Activated effector memory CD4-positive, alpha-beta T cell treated with anti-CD3 and anti-CD28 coated beads, Interleukin-2, amount 50 U/mL, for 16 hours (primary cell): ENCODE measurements around the gene COX20.
"Not testable (repeated sequence)": the region's sequence is repeated elsewhere in the genome, so short reads cannot be mapped to it uniquely, and the experiment has no call there.

Experiments used
- DNase-seq: peaks from one replicate; pipeline ENCODE4 v3.0.0-alpha.2; 2020

COX20 gene

DNA sequence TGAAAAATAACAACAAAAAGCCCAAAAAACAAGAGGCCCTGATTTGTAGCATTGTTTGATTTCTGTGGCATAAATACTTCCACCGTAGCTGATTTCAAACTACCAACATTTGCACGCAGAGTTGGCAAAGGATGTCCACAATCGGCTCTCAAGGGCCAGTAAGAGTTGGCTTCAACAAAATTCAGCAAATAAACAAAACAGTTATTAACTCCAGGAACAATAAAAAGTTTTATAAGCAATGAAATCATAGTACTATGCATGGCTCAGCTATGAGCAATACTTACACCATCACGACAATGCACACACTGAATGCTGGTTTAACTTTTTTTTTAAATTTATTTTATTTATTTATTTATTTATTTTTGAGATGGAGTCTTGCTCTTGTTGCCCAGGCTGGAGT, 8.7 kb upstream of the COX20 start:
- no peak for DNase-seq

DNA sequence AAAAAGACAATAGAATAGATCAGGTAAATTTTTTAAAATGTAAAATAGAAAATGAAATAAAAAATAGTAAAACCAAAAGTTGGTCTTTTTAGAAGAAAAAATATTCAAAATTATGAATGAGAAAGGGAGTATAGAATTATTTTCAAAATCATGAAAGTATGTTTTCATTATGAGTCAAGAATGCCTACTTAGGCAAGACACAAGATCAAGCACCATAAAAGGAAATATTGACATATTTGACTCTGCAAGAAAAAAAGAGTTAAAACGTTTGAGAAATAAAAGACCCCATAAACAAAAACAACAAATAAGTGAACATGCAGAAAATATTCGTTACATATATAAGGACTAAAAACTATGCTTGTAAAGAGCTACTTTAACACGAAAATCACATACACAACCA, 4.8 kb upstream of the COX20 start:
- no peak for DNase-seq

DNA sequence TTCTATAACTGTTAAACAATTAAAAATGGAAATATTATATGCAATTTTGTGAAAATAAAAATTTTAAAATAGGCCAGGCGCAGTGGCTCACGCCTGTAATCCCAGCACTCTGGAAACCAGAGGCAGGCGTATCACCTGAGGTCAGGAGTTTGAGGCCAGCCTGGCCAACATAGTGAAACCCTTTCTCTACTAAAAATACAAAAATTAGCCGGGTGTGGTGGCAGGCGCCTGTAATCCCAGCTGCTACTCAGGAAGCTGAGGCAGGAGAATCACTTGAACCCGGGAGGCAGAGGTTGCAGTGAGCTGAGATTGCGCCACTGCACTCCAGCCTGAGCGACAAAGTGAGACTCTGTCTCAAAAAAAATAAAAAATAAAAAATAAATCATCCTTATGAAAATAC, 2.2 kb upstream of the COX20 start:
- not testable (repeated sequence) for DNase-seq

DNA sequence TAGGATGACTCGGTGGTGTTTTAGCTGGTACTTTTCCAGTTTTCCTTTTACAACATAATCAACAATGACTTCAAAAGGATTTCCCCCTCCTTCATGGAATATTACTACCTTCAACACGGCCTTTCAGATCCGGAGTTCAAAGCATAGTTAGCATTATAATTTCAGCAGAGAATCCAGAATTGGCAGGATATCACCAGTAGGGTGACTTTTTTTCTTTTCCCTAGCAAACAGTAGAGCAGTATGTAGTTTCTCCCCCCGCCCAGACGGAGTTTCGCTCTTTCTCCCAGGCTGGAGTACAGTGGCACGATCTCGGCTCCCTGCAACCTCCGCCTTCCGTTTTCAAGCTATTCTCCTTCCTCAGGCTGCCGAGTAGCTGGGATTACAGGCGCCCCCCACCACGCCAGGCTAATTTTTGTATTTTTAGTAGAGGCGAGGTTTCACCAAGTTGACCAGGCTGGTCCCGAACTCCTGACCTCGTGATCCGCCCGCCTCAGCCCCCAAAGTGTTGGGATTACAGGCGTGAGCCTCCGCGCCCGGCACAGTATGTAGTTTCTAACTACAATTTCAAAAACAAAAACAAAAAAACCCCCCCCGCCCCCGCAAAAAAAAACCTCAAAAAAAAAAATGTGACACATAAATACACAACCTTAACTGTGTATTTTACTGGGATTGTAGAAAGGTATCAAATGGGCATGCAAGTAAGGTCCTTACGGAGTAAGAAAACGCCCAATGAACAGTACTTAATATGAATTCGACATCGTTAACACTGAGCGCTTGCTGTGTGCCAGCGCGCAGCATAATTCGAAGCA, 1.5 kb upstream of the COX20 start:
- DNase-seq = peak; percentile 81

DNA sequence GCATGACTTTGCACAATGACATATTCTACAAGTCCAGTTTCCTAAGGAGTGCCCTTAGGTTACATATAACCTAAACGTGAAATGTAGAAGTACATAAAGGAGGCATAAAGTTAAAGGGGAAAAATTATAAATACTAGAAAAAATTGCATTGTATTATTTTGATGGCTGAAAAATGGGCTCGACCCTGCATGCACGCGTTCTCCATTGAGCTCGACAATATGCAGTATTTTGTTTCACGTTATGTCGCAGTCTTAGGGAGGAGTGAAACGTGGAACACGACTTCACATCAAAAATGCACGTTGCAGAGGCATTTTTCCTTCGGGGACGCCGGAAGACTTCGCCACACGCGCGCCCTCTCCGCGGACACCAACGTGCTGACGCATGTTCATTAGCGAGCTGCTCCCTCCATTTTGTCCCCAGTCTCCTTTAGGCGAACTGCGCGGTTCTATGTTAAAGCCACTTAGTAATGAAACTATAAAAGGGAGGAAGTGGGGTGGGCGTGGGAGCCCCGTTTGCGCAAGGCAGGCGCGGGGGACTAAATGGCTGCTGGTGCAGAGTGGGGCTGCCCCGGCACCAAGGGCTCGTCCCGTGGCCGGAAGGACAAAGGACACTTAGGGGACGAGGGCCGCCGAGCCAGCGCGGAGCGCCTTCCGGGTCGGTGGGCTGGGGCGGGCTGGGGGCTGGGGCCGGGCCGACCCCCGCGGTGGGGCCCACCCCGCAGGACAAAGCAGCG, 749 bp upstream of the COX20 start:
- peak; percentile 95 for DNase-seq

DNA sequence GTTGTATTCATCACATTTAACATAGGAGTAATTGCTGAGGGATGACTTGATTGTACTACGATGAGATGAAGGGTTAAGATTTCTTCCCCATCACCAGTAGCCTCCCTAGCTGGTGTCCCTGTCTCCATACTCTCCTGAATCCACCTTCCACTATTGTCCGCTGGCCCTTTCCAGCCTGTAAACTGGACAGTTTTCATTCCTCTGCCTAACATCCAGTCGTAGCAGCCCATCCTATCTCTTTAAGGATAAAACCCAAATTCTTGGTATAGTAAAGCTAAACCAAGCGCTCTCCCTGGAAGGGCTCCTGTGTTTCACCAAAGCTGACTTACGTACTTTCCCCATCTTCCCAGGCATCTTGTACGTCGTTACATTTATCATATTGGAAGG, 670 bp downstream of the COX20 start:
- DNase-seq = no peak

DNA sequence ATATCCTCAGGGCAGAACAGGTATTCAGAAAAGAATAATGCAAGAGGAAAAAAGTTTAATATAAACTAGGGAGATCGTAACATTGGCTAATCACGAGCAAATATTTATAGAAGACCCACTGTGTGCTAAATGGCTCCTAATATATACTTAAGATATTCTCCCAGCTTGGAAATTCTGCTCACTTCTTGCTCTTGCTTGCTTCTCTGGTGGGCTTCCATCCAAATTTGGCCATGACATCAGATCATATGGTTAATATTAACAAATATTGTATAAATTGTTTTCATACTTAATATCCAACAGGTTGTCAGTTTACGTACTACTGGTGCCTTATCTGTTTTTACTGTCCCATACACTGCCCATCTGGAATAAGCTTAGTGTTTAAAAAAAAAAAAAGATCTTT, 1.1 kb downstream of the COX20 start:
- no peak for DNase-seq

DNA sequence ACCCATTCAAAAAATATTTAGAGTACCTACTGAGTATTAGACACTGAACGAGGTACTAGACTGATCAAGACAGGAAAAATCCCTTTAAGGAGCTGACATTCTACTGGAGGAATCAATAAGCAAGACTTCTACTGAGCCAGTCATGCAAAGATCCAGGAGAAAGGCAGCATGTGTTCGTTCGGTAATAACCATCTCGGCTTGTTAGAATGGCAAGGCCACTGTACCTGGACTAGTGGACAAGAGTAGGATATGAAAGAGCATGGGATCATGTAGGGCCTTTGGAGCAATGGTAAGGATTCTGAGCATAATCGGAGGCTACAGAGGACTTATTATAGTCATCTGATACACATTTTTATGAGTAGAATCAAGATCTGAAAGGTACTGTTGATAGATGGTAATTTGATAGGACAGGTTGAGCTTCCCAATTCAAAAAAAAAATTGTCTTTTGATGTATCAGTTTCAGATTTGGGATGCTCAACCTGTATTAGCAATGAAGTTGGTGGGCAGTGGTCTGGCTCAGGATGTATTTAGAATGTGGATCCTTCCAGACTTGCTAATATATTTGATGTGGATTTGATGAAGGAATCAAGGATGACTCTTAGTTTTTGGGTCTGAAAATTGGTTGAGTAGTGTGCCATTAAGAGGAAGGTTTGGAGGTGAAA, 2.3 kb downstream of the COX20 start:
- no peak for DNase-seq

DNA sequence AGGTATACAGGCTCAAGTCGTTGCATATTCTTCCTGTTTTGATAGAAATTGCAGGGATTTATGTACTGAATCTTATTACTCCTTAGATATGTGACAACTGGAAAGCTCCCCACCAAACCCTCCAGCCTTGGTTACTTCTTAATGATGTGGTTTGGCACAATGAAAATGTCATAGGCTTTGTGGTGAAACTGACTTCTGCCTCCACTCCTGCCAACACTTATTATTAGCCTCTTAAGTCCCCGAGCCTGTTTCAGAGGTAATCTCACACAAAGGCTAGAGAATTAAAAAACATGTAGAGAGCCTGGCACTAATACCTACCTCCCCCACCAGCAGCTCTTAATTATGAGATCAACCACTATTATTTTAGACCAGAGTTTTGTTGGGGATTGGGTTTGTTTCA, 4.2 kb downstream of the COX20 start:
- no peak for DNase-seq

DNA sequence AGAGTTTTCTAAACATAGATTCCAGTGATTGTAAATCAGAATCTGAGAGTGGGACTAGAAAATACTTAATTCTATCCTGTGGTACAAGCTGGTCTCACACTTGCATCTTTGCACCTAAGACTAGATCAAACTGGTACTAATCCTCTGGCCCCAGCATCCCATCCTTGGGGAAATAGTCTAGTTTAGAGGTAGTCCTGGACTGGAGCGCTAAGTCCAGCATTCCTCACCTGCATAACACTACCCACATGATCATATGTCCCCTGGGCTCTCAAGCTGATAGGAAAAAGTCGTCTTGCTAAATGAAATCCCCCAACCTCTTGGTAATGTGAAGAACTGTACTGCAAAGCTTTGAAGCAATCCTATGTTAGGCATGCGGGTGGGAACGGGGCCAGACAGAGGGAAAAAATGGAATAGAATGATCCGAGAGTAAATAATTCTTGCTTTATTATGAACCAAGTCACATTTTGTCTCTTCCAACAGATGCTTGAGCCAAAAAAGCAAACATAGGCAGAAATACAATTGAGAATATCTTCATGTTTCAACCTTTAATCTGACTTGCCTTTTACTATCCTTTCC, 4.8 kb downstream of the COX20 start:
- no peak for DNase-seq

DNA sequence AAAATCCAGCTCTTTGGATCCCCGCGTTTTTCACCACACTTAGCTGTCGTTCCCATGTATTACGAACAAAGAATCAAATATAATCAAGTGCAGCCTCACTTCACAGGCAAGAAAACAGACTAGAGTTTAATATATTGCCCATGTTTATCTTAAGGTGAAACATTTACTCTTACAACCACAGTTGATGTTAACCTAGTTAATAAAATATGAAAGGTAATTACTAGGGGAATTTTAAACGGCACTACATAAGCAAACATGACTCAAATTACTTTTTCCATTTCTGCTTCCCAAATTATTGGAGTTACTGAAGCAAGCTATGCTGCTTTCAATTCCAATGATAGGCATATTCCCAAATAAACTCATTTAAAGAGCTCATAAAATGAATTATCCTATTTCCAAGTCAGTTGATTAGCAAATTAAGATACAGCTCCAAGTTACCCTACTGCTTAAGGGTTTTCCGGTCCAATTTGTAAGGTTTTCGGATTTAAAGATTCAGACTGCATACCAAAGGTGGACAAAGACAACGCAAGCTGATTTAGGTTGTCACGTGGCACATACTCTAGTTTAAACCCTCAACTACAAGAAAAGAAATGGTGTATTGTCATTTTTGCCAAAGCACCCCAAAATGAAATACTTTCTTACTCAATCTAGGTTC, 5.9 kb downstream of the COX20 start:
- no peak for DNase-seq

DNA sequence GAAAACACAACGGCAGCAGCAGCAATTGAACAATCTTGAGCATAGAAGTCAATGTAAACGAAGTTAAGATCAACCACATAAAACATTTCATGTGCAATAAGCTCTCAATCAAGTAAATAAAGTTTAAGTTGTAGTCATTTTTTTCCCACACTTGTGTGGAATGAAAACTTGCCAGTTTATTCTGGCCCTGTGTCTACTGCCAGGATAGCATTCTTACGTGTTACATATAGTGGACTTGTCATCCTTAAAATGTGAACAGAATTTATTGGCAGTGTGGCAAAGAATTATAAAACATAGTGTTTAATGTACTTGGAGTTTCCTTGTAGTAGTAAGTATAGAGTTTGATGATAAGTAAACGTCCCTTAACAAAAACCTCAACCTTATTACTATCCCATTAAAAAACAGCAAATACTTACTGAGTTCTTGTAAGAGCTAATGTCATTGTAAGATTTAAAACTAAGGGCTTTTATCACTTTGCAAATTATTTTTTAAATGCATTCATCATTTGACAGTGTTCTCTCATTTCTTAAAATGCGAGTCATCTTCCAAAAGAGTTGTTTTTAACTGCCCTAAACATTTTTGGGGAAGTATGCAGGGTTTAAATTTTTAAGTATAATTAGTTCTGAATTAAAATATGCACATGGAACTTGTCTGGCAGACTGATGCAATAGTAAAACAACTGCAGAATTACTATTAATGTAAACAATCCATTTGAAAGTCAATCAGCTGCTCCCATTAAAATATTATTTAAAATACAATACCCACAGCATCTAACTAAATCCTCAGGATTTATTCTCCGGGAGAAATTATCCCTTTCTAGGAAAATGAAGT, 7.9 kb downstream of the COX20 start:
- DNase-seq = no peak

DNA sequence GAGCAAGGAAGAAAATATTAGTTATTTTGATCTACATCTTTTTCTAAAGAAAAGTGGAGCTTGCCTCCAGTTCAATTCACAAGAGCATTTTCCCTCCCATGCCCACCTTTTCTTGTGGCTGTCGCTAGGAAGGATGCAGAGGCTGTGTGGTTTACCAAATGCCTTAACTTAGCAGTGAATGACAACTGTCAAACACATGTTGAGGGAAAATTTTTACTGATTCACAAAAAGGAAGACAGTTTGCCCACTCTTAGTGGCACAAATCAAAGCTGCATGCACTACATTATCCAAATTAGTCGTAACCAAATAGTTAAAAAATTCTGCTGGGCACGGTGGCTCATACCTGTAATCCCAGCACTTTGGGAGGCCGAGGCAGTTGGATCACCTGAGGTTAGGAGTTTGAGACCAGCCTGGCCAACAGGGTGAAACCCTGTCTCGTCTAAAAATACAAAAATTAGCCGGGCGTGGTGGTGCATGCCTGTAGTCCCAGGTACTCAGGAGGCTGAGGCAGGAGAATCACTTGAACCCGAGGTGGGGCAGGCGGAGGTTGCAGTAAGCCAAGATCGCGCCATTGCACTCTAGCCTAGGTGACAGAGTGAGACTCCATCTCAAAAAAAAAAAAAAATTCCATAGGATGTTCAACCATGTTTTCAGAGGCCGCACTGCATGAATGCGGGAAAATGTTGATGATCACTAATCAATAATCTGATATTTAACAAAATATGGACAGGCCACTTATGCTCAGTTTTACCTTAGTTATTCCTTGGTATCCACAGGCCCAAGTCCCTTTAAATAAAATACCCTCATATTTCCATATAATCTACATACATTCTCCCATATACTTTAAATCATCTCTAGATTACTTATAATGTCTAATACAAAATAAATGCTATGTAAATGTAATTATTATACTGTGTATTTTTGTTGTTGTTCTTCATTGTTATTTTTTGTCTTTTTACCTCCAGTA, 9.0 kb downstream of the COX20 start:
- no peak for DNase-seq

DNA sequence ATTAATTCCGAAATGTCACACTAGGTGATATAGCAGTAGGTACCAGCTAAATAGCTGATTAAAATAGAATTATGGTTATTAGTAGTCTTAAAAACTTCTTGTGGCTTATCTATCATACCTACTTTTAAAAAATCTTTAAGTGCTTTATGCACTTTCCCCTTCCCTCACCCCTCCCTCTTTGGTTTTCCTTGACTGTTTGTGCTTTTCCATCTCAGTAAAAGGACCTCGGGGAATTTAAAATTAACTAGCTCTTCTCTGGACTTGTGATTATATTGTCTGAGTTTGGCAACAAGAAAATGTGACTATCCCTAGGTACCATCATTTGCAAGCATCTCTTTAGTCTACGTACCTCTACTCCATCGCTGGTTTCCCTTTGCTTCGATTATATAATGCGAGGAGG, 11.2 kb downstream of the COX20 start:
- DNase-seq = no peak

DNA sequence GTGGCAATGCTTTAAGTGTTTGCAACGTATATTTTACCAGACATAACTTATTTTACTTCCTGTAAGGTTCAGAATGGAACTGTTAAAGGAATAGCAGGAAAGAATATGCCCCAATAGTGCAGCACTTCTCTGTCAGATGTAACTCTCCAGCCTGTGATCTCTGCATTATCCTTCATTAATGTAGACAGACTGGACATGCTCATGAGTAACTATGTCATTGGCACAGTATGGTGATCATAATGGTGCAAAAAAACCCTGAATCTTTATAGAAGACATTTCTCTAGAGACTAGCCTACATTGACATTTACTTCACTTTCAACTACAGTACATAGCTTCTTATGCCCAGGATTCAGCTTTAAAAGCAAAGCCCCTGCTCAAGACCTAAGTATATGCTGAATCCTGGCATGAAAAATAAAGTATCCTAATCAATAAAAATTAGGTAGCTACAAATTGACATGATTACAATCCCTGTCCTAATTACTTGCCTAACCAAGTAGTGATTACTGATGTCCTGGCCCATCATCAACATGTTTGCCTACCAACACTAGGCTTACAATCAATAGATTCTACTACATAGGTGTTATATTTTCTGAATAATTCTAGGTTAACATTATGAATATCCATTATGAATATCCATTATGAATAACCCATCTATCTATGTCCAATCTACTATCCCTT, 13.9 kb downstream of the COX20 start:
- DNase-seq = no peak

DNA sequence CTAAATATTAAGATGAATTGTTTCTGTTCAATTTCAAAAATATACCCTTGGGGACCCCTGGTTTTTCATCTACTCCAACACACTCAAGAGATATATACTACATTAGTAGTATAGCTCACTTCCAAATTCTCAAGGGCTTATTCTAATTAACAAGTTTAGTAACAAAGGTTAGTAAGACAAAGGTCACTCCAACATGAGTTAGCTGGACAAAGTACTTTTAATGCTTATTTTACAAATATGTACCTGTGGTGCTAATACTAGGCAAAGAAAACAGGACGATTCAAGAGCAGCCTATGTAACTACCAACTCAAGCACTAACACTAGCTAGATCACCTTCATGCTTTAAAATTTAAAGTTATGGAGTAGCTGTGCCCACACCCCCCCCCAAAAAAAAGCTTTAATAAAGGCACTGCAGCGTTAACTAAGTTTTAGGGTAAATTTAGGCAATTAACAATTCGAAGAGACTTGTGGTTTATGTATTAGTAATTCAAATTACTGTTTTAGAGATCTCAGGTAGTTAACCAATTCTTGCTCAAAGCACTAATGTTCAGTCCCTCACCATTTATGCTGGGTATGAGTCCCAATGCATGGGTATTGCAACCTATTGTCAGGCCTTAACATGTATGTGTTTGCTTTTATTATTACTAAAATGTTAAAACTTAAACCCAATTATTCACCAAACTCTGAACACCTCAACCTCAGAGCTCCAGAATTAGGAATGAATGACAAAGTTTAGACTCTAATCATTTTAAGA, 14.8 kb downstream of the COX20 start:
- no peak for DNase-seq

DNA sequence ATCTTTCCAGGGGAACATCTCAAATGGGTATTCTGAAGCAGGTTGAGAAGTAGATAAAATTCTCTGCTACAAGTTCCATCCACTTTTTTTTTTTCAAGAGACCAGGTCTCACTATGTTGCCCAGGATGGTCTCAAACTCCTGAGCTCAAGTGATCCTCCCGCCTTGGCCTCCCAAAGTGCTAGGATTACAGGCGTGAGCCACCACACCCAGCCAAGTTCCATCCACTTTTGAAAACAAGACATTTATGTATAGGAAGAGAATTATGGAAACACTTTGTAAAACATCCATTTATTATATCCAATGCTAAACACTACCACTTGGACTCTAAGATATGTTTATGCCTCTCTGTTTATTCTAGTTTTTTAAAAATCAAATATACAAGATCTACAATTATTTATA, 15.4 kb downstream of the COX20 start:
- DNase-seq = no peak

DNA sequence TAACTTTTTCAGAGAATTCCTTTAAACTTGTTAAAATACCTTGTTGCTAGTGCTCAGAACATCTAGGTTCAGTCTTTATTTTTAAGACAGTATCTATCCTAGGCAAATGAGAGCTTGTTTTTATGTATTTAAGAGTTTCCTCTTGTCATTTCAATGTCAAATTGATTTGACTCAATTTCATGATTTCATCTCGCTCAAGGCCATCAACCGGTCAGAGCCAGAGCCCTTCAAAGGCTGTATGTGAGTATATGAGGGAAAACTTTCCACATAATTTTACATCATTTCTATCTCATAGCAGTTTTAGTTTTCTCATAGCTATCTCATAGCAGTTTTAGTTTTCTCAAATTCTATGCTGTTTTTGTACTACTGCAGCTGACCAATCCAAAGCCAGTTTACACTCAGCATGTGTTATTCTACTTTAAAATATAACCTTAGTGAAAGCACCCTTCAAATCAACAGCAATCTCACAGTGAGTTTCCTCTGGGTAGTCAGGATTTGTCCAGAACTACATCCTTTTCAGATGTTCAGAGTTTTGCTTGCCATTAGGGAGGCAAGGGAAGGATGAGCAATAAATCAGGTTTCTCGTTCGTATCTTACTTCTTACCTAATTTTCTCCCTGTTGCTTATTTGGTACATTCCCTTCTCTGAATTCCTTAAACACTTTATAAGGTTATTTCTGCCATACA, 16.2 kb downstream of the COX20 start:
- DNase-seq = no peak

DNA sequence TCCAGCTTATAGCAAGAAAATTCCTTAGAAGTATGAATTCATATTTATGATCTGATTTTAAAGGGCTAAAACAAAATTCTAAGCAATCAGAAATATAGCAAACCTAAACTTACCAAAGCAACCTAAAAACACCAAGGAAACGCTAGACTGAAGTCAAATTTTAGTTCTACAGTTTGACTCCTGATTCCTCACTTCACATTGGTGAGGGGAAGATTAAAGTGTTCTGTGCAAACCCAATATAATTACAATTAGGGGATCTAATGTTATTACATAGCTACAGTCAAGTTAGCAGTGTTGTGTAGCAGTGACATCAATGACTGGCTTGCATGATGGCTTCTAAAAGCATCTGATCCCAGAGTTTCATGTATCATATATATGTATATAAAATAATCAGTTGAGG, 17.2 kb downstream of the COX20 start:
- no peak for DNase-seq
